HuH-7.5 (cell line): ENCODE results near the gene MBTPS1.

Experiments used
- DNase-seq: peaks from one replicate; pipeline ENCODE4 v3.0.0; 2011; ENCODE audit warnings: low spot score

The MBTPS1 gene

DNA sequence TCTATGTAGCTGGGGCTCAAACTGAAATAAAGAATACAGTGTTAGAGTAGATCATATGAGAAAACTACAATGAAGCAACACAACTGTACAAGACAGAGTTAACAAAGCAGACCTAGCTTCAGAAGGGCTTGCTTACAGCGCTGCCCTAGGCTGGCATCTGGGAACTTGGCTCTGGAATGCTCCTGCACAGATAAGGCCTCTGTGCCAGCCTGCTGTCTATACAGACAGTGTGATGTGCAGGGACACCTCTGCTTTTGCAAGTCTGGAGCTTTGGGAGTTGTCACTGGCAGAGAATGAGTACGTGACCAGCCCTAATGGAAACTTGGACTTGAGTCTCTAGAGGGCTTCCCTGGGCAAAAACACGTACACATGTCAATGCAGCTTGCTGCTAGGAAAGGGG, 42.0 kb downstream of the MBTPS1 start:
- no peak for DNase-seq

DNA sequence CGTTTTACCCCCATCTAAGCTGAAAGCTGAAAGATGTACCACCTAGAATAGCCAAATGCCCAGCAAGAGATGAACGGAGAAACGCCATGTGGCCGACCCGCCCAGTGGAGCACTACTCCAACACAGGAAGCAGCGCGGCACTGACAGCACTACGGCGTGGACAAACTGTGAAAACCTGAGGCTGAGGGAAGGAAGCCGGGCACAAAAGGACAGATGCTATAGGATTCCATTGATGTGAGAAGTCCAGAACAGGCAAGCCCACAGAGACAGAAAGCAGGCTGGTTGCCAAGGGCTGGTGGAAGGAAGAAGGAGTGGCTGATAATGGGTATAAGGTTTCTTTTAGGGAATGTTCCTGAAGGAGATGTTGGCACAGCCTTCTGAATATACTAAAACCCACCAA, 44.7 kb downstream of the MBTPS1 start:
- no peak for DNase-seq

DNA sequence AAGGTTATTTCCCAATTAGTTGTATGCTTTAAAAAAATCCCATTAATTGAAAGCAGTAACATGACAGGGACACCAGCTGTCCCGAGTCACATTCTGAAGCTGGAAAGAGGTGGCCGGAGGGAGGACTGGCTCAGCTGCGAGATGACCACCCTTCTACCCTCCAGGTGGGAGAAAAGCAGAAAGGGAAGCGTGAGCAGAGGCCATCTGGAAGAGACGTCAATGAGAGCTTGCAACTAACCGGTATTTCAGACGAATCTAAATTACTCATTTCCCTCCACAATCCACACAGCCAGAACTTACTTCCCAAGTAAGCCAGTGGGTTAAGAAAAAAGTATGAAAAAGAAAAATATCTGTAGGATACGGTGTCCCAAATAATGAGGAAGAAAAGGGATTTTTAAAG, 45.6 kb downstream of the MBTPS1 start:
- DNase-seq = no peak

DNA sequence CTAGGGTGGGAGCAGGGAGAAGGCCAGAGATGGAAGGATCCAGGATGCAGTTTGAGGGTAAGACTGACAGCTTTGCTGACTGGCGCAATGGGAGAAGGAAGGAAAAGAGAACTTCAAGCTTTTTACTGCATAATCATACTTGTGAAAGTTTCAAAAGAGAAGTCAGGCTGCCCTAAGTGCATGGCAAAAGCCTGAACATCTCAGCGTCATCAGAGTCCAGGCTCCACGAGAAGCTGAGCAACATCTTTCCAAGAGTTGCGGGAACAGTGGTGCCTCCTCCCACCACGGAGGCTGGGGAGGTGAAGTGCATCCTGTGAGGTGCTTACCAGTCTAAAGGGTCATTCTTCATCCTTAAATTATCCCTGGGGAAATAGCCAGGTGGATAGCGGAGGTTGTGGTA, 47.2 kb downstream of the MBTPS1 start:
- DNase-seq = no peak

DNA sequence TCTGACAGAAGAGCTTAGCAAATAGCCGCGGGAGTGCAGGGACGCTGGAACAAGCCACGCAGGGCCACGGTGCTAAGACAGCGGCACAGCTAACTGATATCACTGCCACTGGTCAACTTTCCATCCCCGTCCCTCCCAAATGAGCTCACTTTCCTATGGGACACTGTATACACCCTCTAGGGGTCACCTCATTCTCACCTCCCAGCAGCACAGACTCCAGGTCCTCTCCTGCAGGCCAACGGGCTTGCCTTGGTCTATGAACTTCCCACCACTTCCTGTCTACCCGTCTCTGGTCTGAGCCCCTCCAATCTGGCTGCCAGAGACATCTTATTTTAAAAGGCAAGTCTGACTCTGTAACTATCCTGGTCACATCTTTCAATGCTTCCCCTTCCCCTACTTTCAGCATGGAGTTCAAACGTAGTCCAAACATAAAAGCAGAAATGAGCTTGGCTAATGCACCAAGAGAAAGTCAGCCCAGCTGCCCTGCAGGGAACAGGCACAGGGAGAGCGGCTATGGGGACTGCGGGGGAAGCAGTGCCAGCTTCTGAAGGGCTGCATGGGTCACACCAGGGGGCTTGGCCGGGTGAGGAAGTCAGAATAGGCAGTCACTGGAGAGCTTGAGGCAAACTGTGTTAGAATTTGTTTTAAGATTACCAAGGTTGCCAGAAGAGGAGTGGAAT, 47.8 kb downstream of the MBTPS1 start:
- no peak for DNase-seq

DNA sequence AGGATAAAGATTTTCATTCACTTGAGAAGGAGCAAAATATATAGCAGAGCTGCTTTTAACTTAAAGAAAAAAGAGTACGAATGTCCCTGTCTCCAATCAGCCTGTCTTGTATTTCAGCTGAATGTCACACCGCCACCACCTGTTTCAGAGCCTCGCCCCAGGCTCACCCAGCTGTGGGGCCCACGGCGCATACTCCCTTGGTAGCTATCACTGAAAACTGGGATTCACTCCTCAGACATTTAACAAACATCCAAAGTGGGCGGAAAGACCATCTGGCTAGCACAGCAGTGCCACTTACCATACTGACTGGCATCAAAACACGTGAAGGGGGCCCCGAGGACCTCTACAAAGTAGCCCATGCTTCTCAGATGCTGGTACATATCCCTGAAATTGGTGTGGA, 48.7 kb downstream of the MBTPS1 start:
- no peak for DNase-seq

DNA sequence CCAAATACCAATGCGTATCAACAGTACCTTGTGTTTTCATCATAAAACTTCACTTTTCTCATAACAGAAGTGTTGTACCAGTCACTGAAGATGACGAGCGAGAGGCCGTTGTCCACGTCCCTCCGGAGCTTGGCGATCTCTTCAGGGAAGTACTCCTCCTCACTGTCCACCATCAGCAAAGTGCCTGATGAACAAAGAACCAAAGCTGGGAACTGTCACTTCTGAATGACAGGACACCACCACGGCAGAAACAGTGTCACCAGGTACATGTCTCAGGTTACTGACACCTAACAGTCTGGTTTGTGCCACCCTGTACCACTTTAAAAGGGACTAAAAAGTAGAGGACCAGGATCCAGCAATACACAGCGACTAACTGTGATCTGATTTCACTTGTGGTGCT, 49.1 kb downstream of the MBTPS1 start:
- no peak for DNase-seq

DNA sequence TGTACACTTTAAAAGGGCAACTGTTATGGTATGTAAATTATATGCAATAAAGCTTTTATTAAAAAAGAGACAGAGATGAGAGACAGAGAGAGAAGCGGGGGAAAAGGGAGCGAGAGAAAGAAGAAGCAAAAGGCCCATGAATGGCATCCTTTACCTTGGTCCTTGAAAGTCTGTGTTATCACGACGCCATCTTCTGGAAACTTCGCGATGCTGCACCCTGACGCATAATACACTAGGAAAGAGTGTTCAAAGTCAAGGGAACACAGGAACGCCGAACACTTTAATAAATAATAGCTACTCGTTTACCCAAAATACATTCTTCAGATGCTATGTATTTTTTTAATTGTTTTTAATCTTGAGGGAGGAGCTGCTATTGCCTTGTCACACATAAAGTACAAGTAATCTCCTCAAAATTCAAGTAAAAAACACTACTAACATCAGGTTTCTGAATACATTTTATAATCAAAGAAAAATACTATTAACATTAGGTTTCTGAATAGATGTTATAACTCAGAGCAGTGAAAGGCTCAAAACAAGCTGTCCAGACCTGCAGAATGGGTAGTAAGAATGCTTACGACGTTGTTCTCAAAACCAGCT, 51.1 kb downstream of the MBTPS1 start:
- no peak for DNase-seq

DNA sequence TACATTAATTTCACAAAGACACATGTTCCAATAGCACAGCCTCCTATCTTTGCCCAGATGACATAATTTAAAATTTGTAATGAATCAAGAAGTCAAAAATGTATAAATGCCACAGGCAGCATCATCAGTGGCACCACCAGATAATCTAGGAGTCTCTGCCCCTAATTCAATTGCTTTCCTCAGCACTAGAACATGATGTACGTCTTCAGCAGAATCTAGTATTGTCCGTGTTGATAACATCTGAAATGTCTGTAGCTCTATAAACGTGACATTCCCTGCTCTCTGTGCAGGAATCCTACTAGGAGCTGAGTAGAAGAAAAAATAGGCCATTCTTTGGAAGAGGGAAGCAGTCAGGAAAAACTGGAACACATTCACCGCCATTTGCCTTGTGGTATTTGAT, 52.8 kb downstream of the MBTPS1 start:
- no peak for DNase-seq

DNA sequence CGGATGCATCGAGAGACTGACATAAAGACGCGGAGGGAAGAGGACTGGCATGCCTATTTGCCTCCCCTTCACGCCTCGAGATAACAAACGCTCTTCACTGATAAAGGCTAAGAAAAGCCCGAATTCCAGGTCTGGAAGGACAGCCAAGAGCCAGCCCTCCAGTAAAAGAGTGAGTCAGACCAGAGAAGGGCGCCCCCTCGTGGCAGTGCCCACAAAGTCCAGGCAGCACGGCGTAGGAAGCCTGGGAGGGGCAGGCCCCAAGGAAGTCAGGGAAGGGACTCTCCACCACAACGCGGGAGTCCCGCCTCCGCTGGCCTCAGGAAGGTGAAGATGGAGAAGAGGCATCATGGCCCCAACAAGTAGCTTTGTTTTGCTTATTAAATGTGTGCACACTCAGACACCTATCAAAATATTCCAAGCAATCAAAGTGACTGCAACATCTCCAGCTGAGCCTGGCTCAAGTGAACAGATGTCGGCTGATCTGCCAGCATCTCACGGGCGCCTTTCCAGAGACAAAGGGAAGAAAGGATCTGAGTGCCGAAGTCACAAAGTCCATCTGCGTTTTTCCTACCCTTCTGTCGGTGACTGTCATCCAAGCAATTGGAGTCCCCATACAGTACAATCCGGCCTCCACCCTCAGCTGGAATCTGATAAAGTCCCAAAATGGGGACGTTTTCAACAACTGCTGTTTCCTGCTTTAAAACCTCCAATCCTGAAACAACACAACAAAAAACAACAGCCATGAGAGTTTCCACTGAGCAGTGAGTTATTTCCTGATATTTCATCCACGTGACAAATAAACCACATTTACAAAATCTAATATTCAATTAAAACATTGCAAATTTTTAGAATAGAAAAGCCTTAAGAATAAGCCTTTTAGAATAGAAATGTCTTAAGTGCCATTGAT, 53.8 kb downstream of the MBTPS1 start:
- DNase-seq = peak; percentile 86

DNA sequence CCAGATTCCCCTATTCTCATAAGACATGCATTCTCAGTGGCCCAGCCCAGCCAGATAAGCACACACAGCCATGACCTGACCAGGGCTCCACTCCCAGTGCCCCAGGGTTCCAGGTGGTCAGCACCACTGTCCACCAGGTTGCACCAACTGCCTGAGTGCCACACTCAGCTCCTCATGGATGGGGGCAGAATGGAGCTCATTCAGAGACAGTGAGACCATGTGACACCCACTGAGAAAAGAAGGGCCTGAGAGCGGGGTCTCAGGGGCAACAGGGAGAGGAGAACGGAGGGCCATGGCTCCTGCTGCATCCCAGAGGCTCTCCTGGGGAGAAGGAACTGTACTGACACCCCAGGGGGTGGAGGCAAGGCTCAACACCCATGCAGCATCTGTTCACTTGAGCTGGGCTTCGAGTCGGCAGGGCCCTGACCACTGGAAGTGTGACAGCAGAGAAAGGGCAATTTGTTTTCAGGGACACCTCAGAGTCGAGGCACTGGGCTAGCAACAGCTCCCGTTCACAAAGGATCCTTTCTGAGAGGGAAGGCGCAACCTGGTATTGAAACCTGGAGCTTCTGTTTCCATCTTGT, 55.4 kb downstream of the MBTPS1 start:
- DNase-seq = no peak

DNA sequence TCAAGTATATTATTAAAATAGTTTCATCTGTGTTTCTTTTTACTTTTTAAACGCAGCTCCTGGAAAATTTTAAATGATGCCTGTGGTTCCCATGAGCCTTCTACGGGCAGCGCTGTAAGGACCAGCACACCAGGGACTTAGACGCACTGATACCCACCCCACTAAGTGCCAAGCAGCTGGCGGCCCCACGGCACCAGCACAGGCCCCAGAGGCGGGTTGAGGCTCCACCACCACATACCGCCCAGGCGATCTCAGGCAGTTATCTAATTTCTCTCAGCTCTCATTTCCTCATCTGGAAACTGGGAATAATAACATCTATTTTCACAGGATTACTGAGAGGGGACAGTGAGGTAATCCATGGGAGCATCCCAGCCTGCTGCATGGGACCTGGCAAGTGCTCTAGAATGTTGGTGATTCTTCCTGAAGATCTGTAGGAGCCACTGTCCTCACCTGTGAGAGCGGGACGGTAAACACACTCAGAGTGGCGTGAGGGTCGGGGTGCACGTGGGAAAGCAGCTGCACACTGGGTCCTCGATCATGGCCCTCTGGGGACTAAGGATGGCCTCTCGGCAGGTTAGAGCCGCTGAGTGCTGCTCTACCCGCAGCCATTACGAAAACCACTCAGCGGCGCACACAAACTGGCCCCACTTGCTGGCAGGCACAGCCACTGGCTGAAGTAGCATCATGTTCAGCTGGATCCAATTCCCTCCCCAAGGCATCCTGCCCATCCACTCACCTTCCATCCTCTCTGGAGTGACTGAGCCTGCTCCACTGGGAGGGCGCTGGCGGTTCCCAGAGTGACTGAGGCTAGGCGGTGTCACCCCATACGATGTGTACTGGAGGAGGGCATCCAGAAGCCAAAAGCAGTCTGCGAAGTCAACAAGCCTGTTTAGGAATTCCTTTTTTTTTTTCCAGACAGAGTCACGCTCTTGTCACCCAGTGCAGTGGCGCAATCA, 56.5 kb downstream of the MBTPS1 start:
- no peak for DNase-seq

DNA sequence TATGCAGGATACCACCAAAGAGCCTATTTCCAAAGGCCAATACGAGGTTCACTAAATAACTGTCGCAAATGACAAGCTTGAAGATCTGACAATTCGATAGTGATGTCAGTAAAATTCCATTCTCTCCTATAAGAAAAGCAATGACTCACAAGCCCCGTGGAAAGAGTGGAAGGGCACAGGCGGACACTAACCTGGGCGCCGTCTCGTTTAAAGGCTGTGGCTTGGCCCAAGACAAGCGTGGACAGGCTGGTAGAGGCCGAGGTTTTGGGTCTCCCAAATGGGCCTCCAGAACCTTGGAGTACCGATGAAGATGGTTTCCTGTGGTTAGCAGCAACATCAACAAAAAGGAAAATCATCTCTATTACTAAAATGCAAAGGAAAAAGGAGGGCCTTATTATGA, 57.6 kb downstream of the MBTPS1 start:
- DNase-seq = no peak

DNA sequence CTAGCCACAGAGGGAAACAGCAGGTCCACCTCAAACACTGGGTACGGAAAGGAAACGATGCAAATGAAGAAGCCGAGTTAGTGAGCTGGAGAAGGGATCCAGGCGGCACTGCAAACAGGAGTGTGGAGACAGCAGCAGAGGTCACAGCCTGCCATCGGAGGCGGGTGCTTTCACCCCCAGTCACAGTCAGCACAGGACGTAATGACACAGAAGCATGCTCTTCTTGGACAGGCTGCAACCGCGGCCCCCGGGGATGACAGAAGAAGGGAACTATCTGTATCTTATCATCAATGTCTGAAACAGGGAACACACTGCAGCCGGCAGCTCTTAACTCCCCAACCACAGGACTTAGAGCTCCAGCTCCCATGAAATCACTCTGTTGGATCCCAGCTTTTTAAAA, 58.1 kb downstream of the MBTPS1 start:
- DNase-seq = no peak

DNA sequence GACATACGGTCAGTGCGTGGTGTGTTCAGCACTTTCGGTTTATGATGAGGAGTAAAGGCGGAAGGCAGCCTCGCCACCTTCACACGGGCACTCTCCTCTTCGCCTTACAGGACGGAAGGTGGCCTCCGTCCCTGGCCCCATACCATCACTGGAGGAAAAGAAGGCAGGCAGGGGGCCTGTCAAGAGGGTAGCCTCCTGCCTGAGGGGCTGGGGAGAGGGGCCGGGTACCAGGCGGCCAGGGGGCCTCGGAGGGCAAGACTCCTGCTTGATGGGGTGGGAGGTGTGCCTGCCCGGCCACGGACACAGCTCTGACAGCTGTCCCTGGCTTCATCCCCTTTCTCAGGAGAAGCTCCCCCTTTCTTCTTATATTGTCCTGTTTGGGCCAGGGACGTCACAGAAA, 58.5 kb downstream of the MBTPS1 start:
- DNase-seq = no peak

DNA sequence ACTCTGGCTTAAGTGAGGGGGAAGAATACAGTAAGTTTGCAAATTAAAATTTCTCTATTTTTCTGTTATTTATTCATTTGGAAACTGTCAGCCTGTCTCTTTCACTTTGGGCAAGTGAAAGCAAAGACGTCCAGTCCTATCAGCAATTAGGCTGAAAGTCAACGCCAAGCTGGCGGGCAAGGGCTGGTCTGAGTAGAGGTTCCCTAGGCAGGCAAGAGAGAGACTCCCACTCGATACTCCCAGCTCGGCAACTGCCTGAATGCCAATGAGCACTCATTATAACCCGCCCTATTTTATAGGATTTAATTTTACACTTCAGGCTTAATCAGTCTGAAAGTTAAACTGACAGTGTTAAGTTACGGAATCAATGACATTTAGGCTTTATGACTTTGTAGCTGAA, 59.8 kb downstream of the MBTPS1 start:
- DNase-seq = no peak

DNA sequence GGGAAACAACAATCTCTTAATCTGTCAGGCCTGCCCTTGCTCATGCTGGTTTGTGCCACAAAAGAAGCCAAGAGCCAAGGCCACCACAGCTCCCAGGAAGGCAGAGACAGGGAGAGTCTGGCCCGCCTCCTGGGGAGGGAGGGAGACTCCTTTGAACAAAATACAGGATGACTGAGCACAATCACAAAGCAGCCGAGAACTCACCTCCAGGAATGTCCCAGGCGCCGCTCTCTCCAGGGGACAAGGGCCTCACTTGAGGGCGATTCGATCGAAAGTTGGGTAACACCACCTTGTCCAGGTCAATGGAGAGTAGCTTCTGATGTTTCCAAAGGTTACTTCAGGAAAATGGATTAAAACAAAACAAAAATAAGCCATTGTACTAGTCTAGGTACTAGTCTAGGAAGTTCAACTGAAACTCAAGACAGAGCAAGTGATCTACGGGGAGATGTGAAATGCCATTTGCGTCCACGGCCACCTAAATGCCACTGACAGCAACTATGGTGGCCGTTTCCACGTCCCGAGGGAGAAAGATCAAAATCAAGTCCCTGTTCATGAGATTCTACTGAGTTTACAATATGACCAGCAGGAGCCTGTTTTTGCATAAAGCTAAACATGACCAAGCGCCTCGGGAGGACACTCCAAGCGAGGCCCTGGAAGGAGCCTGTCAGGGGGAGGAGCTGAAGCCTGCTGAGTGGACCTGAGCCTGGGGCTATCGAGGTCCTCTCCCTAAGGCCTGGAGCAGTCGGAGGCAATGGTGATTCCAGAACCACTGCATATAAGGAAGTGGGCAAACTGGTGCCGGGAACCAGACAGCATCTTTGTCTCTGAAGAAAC, 60.7 kb downstream of the MBTPS1 start:
- DNase-seq = no peak

DNA sequence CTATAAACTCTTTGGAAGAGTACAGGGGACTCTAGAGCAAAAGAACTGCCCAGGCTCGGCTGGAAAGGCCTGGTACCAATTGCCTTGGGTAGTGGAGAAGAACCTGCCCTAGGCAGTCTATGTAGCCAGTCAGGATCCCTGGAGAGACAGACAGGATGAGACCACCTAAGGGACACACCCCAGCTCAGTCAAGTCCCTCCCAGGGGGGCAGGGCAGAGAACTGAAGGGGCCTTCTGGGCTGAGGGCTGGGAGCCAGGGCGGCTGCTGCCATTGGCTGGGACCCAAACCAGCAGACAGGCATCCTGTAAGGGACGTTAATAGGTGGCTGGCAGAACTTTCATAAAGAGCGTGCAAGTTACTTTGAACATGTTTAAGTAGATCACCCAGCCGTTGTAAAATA, 61.4 kb downstream of the MBTPS1 start:
- no peak for DNase-seq

DNA sequence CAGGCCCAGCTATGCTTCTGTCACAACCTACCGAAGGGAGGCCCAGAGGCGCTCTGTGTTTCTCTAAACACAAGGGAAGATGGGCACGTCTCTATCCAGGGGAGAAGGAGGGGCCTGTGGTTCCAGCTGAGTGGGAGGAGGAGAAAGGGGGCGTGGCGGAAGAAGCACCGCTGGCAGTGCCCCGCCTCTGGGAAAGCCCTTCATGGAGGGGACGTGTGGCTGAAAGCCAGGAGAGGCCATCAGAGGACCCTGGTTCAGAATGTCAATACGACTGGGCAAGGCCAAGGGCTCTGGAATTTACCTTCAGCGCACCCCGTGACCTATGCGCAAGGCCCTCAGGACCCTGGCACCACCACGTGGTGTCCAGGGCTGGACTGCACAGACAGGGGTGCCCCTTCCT, 61.8 kb downstream of the MBTPS1 start:
- DNase-seq = no peak

DNA sequence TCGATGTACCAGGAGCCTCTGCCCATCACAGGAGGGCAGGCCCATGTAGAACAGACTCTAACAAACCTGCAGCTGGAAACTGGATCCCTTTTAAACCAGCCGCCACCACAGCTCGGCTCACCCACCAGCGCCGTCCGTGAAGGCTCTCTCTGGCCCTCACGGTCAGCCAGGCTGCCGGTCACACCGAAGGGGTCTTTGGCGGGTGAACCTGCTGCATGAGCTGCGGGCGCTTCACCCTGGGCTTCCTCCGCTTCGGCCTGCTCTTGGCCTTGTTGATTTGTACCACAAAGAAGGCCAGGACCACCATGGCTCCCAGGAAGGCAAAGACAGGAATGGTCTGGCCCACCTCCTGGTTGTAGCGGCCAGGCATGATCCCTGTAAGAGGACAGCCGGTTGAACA, 62.5 kb downstream of the MBTPS1 start:
- DNase-seq = no peak

DNA sequence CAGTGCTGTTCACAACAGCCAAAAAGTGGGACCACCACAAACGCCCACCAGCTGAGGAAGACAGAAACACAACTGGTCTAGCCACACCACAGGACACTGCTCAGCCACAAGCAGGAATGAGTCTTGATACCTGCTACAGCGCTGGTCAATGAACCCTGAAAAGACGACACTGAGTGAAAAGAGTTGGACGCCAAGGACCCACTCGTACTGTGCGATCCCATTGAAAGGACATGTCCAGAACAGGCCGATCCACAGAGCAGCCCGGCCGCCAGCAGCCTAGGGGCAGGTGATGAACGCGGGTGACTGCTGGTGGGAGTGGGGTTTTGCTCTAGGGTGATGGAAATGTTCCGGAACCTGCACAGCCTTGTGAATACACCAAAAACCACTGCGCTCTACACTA, 63.5 kb downstream of the MBTPS1 start:
- no peak for DNase-seq
